Smooth muscle cell (in vitro differentiated cells): ENCODE results near the gene NPSR1. TPM values are rescaled to one million over a fixed set of nuclear protein-coding genes. Genes with fewer than 3 reads are reported as not detected.

Experiments used
- DNase-seq: peaks from one replicate; lab custom pipeline; 2025; ENCODE audit not compliant: unreplicated experiment; lab: John Stamatoyannopoulos, UW
- H2AFZ ChIP-seq: fragments of 200-600 bp; sonication (generic); 2 replicates; pipeline ENCODE4 v1.6.0; 2016; ENCODE audit warnings: antibody characterized with exemption, low read depth, mild to moderate bottlenecking
- H3F3A ChIP-seq: fragments of 200-600 bp; sonication (generic); 2 replicates; pipeline ENCODE4 v1.6.0; 2017; ENCODE audit warnings: antibody characterized with exemption, low read depth
- H3K27ac ChIP-seq: fragments of 200-600 bp; sonication (generic); 2 replicates; pipeline ENCODE4 v1.5.1; 2016; ENCODE audit warnings: low read depth, mild to moderate bottlenecking
- H3K27me3 ChIP-seq: fragments of 200-600 bp; sonication (generic); 2 replicates; pipeline ENCODE4 v1.6.1; 2016; ENCODE audit warnings: low read depth, mild to moderate bottlenecking
- H3K36me3 ChIP-seq: fragments of 200-600 bp; sonication (generic); 2 replicates; pipeline ENCODE4 v1.5.1; 2016; ENCODE audit warnings: low read depth
- H3K4me1 ChIP-seq: fragments of 200-600 bp; sonication (generic); 2 replicates; pipeline ENCODE4 v1.5.1; 2016; ENCODE audit warnings: low read depth
- H3K4me2 ChIP-seq: fragments of 200-600 bp; sonication (generic); 2 replicates; pipeline ENCODE4 v1.6.0; 2016; ENCODE audit warnings: mild to moderate bottlenecking
- H3K4me3 ChIP-seq: fragments of 200-600 bp; sonication (generic); 2 replicates; pipeline ENCODE4 v1.5.1; 2016; ENCODE audit warnings: mild to moderate bottlenecking
- H3K79me2 ChIP-seq: fragments of 200-600 bp; sonication (generic); 2 replicates; pipeline ENCODE4 v1.6.0; 2016; ENCODE audit warnings: low read depth, mild to moderate bottlenecking
- H3K9ac ChIP-seq: fragments of 200-600 bp; sonication (generic); 2 replicates; pipeline ENCODE4 v1.6.0; 2016; ENCODE audit warnings: low read depth
- H3K9me3 ChIP-seq: fragments of 200-600 bp; sonication (generic); replicated peaks from 2 replicates; pipeline ENCODE4 v1.5.1; 2016; ENCODE audit warnings: low read depth
- H4K20me1 ChIP-seq: fragments of 200-600 bp; sonication (generic); 2 replicates; pipeline ENCODE4 v1.6.0; 2016; ENCODE audit warnings: low read depth
- WGBS: methylation state at CpG from one replicate; pipeline ENCODE4 v1.1.7; 2016; ENCODE audit warnings: low lambda C conversion rate; 5-methylcytosine and 5-hydroxymethylcytosine counted together
- polyA plus RNA-seq: library from polyadenylated mRNA; unstranded; fragments of >200 nt; fragmentation: Nextera tagmentation; extraction: Ambion mirVana; gene quantifications from 2 replicates; pipeline ENCODE4 v1.2.1, GENCODE V29; 2016
- small RNA-seq: library from RNA; depleted of rRNA; stranded (forward); fragments of <200 nt; gene quantifications from one replicate; pipeline ENCODE3, GENCODE V24; 2014
- total RNA-seq: library from RNA; depleted of rRNA; stranded (reverse); fragments of >200 nt; gene quantifications from 2 replicates; pipeline ENCODE4 v1.2.3, GENCODE V29; 2014
- TF ChIP-seq, protein P1 (sequence below): fragments of 200-600 bp; sonication (generic); IDR thresholded peaks from 2 replicates; pipeline ENCODE4 v1.5.1; 2017; ENCODE audit warnings: borderline replicate concordance, mild to moderate bottlenecking, antibody characterized with exemption; ENCODE audit not compliant: insufficient read depth, poor library complexity, severe bottlenecking

Gene NPSR1
- total and polyA plus RNA-seq, 2 experiments from 2014 or later: not detected

DNA sequence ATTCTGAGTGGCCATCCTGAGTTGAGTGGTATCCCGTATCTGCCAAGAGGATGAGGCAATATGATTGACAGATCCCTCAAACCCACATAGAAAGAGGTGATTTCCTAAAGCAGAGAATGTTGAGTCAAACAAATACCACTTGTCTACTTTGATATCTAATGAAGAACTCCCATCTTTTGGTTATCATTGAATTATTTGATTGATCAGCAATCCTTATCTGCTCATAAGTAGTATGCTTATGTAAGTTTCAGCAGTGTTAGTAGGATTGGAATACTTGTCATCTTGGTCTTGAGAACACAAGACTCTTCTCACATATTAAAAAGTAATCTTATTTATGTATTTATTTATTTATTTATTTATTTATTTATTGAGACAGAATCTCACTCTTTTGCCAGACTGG is 231.9 kb downstream of the NPSR1 start:
- no peak overlapping the region for H3K4me3 ChIP-seq
- no peak for DNase-seq
- no peaks in the 10 kb centered on the region for H4K20me1 ChIP-seq
- TF ChIP-seq, protein P1, sequence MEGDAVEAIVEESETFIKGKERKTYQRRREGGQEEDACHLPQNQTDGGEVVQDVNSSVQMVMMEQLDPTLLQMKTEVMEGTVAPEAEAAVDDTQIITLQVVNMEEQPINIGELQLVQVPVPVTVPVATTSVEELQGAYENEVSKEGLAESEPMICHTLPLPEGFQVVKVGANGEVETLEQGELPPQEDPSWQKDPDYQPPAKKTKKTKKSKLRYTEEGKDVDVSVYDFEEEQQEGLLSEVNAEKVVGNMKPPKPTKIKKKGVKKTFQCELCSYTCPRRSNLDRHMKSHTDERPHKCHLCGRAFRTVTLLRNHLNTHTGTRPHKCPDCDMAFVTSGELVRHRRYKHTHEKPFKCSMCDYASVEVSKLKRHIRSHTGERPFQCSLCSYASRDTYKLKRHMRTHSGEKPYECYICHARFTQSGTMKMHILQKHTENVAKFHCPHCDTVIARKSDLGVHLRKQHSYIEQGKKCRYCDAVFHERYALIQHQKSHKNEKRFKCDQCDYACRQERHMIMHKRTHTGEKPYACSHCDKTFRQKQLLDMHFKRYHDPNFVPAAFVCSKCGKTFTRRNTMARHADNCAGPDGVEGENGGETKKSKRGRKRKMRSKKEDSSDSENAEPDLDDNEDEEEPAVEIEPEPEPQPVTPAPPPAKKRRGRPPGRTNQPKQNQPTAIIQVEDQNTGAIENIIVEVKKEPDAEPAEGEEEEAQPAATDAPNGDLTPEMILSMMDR: no peak
- H3K9me3 ChIP-seq: no peaks in the 10 kb centered on the region
- H3K36me3 ChIP-seq: no peaks in the 10 kb centered on the region
- H3K4me2 ChIP-seq: no peak overlapping the region
- H2AFZ ChIP-seq: no peak overlapping the region
- H3K79me2 ChIP-seq: no peaks in the 10 kb centered on the region
- H3K4me1 ChIP-seq: no peaks in the 10 kb centered on the region
- no peaks in the 10 kb centered on the region for H3K27me3 ChIP-seq
- H3F3A ChIP-seq: no peaks in the 10 kb centered on the region
- no peak overlapping the region for H3K9ac ChIP-seq
- no peak overlapping the region for H3K27ac ChIP-seq
- 100% methylated on average over 1 of the region's 1 CpG for WGBS

DNA sequence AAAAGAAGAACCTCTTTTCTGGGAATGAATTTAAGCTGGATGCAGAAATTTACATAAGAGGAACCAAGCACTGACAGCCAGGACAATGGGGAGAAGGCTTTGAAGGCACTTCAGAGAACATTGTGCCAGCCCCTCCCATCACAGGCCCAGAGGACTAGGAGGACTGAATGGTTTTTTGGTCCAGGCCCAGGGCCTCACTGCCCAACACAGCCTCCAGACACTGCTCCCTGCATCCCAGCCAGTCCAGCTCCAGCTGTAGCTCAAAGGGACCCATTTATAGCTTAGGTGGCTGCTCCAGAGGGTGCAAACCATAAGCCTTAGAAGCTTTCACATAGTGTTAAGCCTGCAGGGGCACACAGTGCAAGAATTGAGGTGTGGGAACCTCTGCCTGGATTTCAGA is 237.2 kb downstream of the NPSR1 start:
- H3K4me1 ChIP-seq: no peaks in the 10 kb centered on the region

More for the DNA sequence above, 237.2 kb downstream of the NPSR1 start:
- no peak overlapping the region for H3K27ac ChIP-seq
- no peak overlapping the region for H3K4me3 ChIP-seq
- no peaks in the 10 kb centered on the region for H3K9me3 ChIP-seq
- no peak overlapping the region for H3K9ac ChIP-seq
- H2AFZ ChIP-seq: no peak overlapping the region
- TF ChIP-seq, protein P1: no peak
- no peaks in the 10 kb centered on the region for H3K27me3 ChIP-seq
- no peaks in the 10 kb centered on the region for H3F3A ChIP-seq
- H4K20me1 ChIP-seq: no peaks in the 10 kb centered on the region
- no peak for DNase-seq
- no peak overlapping the region for H3K4me2 ChIP-seq
- H3K36me3 ChIP-seq: no peaks in the 10 kb centered on the region
- no peaks in the 10 kb centered on the region for H3K79me2 ChIP-seq

Small RNA genes lying within 50 kb of the gene (small RNA-seq; reads per million reads assigned to genes)
- gene RF00322: not detected
- not detected for gene RN7SL132P
